Right lobe of liver (tissue), 4 donors: Measurements from ENCODE around the gene ROBO2.

Experiments
- POLR2A ChIP-seq: fragments of 450-650 bp; IDR thresholded peaks from one replicate; pipeline ENCODE4 v1.6.1; 2017; ENCODE audit warnings: antibody characterized with exemption, mild to moderate bottlenecking
- TF ChIP-seq, protein P1 (sequence below), 4 donors: fragments of 200-600 bp in 3 of 4; fragments of 450-650 bp in 1 of 4; IDR thresholded peaks; one replicate each; pipeline versions ENCODE4 v1.5.1 to v1.8.0; 2016 to 2022; ENCODE audit warnings: antibody characterized with exemption in 4 of 4, mild to moderate bottlenecking in 2 of 4
- donor health status: DM: no; HTN: no; CAD: no.
- donor health status: DM: no; HTN: no; CAD: no.
- donor health status: DM: no; HTN: yes; CAD: no.

DNA sequence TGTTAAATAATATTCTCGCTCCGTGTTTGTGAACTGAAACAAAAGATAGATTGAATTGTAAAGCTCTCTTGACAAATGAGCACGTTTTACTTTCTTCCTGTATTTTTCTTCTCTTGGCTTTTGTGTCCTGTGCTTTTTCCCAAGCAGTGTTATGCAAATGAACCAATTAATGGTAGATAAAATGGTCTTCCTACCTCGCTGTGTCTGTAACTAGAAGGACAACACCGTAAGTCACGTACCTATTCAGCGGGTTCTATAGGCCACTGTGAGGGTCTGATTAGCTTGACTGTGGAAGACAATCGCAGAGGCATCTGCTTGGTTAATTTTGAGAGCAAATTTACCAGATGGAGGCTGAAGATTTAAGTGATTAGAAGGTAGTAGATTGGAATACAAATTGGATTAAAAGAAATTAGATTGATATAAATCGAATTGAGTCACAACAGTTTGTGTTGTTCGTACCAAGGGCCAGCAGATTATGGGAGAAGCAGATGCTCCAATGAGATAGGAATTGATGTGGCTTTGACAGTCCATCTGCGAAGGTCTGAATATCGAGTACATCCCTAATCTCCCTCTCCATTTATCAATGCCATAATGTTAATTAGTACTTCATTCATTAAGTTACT is 40.2 kb downstream of the ROBO2 start:
- TF ChIP-seq POLR2A = no peak
- TF ChIP-seq, protein P1, sequence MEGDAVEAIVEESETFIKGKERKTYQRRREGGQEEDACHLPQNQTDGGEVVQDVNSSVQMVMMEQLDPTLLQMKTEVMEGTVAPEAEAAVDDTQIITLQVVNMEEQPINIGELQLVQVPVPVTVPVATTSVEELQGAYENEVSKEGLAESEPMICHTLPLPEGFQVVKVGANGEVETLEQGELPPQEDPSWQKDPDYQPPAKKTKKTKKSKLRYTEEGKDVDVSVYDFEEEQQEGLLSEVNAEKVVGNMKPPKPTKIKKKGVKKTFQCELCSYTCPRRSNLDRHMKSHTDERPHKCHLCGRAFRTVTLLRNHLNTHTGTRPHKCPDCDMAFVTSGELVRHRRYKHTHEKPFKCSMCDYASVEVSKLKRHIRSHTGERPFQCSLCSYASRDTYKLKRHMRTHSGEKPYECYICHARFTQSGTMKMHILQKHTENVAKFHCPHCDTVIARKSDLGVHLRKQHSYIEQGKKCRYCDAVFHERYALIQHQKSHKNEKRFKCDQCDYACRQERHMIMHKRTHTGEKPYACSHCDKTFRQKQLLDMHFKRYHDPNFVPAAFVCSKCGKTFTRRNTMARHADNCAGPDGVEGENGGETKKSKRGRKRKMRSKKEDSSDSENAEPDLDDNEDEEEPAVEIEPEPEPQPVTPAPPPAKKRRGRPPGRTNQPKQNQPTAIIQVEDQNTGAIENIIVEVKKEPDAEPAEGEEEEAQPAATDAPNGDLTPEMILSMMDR (IDR thresholded peaks at IDR 0.05) = no peak
